Measurements from ENCODE around the gene SCFD2.

GRCh38 chr4:52948057-52948423 is 417.8 kb downstream of the SCFD2 start:
- TF ChIP-seq GABPA (IDR thresholded peaks at IDR 0.05; ENCODE audit: low read depth) (no peak), POLR2AphosphoS5 (IDR thresholded peaks at IDR 0.05; ENCODE audit: low read depth) (no peak), SPI1 (IDR thresholded peaks at IDR 0.05; ENCODE audit: borderline replicate concordance, low read depth) (no peak)
- TF ChIP-seq, protein P1, sequence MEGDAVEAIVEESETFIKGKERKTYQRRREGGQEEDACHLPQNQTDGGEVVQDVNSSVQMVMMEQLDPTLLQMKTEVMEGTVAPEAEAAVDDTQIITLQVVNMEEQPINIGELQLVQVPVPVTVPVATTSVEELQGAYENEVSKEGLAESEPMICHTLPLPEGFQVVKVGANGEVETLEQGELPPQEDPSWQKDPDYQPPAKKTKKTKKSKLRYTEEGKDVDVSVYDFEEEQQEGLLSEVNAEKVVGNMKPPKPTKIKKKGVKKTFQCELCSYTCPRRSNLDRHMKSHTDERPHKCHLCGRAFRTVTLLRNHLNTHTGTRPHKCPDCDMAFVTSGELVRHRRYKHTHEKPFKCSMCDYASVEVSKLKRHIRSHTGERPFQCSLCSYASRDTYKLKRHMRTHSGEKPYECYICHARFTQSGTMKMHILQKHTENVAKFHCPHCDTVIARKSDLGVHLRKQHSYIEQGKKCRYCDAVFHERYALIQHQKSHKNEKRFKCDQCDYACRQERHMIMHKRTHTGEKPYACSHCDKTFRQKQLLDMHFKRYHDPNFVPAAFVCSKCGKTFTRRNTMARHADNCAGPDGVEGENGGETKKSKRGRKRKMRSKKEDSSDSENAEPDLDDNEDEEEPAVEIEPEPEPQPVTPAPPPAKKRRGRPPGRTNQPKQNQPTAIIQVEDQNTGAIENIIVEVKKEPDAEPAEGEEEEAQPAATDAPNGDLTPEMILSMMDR (IDR thresholded peaks at IDR 0.05; ENCODE audit: insufficient read depth, low read length): no peak
- TF ChIP-seq, protein P2, sequence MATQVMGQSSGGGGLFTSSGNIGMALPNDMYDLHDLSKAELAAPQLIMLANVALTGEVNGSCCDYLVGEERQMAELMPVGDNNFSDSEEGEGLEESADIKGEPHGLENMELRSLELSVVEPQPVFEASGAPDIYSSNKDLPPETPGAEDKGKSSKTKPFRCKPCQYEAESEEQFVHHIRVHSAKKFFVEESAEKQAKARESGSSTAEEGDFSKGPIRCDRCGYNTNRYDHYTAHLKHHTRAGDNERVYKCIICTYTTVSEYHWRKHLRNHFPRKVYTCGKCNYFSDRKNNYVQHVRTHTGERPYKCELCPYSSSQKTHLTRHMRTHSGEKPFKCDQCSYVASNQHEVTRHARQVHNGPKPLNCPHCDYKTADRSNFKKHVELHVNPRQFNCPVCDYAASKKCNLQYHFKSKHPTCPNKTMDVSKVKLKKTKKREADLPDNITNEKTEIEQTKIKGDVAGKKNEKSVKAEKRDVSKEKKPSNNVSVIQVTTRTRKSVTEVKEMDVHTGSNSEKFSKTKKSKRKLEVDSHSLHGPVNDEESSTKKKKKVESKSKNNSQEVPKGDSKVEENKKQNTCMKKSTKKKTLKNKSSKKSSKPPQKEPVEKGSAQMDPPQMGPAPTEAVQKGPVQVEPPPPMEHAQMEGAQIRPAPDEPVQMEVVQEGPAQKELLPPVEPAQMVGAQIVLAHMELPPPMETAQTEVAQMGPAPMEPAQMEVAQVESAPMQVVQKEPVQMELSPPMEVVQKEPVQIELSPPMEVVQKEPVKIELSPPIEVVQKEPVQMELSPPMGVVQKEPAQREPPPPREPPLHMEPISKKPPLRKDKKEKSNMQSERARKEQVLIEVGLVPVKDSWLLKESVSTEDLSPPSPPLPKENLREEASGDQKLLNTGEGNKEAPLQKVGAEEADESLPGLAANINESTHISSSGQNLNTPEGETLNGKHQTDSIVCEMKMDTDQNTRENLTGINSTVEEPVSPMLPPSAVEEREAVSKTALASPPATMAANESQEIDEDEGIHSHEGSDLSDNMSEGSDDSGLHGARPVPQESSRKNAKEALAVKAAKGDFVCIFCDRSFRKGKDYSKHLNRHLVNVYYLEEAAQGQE (IDR thresholded peaks at IDR 0.05; ENCODE audit: insufficient replicate concordance, low read depth): no peak

Data from HL-60 (cell line).